HG03432 (cell line): ENCODE results near the gene ZG16.
"Not testable (repeated sequence)": the region's sequence is repeated elsewhere in the genome, so short reads cannot be mapped to it uniquely, and the experiment has no call there.

Experiments
- ATAC-seq: cut with Tn5 transposase; IDR thresholded peaks from one replicate; pipeline ENCODE4 v1.9.1; 2021; ENCODE audit warnings: mild to moderate bottlenecking, moderate library complexity; ENCODE audit not compliant: unreplicated experiment

ZG16 gene

DNA sequence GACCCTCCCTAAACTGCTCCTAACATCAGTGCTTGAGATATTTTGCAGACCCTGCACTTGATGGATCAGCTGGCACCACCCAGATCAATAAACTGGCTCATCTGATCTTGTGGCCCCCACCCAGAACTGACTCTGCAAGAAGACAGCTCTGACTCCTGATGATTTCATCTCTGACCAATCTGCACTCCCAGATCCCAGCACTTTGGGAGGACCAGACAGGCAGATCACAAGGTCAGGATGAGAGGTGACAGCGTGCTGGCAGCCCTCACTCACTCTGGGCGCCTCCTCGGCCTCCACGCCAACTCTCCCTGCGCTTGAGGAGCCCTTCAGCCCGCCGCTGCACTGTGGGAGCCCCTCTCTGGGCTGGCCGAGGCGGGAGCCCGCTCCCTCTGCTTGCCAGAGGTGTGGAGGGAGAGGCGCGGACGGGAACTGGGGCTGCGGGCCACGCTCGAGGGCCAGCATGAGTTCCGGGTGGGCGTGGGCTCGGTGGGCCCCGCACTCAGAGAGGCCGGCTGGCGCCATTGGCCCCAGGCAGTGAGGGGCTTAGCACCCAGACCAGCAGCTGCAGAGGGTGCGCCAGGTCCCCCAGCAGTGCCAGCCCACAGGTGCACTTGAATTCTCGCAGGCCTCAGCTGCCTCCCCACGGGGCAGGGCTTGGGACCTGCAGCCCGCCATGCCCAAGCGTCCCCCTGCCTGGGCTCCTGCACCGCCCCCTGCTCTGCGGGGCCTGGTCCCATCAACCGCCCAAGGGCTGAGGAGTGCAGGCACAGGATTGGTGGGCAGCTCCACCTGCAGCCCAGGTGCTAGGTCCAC, 29.9 kb upstream of the ZG16 start:
- ATAC-seq = no peak

DNA sequence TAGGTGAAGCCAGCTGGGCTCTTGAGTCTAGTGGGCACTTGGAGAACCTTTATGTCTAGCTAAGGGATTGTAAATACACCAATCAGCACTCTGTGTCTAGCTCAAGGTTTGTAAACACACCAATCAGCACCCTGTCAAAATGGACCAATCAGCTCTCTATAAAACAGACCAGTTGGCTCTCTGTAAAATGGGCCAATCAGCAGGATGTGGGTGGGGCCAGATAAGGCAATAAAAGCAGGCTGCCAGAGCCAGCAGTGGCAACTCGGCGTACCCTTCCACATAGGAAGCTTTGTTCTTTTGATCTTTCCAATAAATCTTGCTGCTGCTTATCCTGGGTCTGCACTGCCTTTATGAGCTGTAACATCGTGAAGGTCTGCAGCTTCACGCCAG, 29.3 kb upstream of the ZG16 start:
- ATAC-seq = not testable (repeated sequence)

DNA sequence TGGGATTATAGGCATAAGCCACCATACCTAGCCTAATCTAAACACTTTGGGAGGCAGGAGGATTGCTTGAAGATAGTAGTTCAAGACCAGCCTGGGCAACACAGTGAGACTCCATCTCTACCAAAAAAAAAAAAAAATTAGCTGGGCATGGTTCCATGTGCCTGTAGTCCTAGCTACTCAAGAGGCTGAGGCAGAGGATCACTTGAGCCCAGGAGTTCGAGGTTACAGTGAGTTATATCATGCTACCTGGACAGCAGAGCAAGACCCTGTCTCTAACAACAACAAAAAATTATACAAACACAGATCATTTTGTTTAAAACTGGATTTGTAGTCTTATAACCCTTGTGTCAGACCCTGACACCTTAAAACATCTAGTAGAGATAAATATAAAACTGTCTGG, 24.5 kb upstream of the ZG16 start:
- no peak for ATAC-seq

DNA sequence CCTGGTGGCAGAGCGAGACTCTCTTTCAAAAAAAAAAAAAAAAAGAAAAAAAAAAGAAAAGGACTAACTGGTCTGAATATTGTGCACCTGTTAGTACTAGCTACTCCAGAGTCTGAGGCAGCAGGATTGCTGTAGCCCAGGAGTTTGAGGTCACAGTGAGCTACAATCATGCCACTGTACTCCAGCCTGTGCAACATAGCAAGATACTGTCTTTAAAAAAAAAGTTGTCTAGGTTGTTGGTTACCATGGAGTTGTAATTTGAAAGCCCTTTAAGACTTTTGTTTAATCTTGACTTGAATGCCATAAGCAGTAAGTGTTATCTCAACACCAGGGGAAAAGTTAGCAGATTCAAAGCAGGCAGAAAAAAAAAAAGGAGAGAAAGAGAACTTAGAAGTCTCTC, 21.4 kb upstream of the ZG16 start:
- ATAC-seq = no peak

DNA sequence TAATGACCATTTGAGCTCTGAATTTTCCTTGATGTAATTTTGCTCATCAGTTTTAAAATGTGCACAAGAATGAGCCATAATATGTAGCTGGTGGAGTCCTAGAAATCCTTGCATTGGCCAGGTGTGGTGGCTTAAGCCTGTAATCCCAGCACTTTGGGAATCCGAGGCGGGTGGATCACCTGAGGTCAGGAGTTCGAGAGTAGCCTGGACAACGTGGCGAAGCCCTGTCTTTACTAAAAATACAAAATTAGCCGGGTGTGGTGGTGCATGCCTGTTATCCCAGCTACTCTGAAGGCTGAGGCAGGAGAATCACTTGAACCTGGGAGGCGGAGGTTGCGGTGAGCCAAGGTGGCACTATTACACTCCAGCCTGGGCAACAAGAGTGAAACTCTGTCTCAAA, 21.0 kb upstream of the ZG16 start:
- not testable (repeated sequence) for ATAC-seq

DNA sequence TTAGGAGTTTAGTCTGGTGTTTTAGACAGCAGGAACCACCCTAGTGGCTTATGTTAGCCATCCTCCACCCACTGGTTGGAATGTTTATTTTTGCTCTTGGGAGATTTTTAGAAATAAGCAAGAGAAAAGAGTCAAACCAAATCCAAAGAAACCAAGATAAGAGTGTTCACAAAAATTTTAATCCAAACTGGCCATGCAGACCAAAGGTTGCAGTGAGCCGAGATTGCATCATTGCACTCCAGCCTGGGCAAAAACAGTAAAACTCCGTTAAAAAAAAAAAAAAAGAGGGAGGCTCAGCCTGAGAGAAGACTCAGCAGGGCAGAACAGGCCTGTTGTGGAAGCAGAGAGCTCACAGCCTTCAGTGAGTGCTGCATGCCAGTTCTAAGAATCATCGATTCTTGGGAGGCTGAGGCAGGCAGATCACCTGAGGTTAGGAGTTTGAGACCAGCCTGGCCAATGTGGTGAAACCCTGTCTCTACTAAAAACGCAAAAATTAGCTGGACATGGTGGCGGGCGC, 20.0 kb upstream of the ZG16 start:
- ATAC-seq = no peak

DNA sequence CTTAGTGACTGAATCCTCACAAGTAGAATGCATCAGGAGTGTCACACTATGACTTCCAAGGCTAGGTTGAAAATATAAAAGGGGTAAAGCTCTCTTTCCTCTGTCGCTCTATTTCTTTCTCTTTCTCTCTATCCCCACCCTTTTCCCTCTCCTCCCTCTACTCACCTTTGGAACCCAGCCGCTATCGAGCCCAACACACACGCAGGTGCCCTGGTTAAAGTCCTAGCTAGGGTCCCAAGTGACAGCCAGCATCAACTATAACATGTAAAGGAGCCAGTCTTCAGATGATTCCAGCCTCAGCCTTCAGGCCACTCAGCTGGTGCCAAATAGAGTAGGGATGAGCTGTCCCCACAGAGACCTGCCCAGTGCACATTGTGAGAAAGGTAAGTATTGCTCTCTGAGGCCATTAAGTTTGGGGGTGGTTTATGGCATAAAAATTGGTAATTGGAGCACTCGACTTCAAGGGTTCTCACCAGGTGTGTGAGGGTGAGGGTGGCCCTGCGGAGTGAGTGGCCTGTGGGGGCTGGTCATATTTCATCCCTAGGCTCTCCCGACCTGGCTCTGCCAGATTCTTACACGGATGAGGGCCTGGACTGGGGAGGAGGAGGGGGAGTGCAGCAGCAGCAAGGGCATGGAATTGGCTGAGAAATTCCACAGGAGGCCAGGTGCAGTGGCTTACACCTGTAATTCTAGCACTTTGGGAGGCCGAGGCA, 17.3 kb upstream of the ZG16 start:
- no peak for ATAC-seq

DNA sequence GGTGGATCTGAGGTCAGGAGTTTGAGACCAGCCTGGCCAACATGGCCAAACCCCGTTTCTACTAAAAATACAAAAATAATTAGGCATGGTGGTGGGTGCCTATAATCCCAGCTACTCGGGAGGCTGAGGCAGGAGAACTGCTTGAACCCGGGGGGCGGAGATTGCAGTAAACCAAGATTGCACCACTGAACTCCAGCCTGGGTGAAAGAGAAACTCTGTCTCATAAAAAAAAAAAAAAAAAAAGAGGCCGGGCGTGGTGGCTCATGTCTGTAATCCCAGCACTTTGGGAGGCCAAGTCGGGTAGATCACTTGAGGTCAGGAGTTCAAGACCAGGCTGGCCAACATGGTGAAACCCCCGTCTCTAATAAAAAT, 16.8 kb upstream of the ZG16 start:
- ATAC-seq = not testable (repeated sequence)

DNA sequence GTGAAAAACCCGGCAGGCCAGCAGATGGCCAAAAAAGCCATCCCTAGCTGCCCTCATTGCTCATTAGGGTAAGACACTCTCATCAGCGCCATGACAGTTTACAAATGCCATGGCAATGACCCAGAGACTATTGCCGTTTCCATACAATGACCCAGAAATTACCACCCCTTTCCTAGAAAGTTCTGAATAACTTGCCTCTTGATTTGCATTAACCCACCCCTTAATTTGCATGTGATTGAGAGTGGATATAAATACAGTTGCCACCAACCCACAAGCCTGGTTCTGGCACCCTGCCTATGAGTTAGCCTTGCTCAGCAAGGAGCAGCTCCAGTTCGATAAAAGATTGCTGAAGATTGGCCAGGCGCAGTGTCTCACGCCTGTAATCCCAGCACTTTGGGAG, 16.2 kb upstream of the ZG16 start:
- no peak for ATAC-seq

DNA sequence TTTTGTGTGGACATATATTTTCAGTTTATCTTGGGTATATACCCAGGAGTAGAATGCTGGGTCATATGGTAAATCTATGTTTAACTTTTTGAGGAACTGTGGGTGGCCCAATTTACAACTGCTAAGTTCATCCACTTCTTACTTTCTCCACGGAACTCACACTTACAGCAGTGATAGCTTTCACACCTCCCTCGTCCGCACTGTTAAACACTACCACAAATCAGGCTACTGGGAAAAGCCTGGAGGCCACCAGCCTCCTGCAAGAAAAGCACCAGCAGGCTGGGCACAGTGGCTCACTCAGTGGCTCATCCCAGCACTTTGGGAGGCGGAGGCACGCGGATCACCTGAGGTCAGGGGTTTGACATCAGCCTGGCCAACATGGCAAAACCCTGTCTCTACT, 14.7 kb upstream of the ZG16 start:
- ATAC-seq = no peak

DNA sequence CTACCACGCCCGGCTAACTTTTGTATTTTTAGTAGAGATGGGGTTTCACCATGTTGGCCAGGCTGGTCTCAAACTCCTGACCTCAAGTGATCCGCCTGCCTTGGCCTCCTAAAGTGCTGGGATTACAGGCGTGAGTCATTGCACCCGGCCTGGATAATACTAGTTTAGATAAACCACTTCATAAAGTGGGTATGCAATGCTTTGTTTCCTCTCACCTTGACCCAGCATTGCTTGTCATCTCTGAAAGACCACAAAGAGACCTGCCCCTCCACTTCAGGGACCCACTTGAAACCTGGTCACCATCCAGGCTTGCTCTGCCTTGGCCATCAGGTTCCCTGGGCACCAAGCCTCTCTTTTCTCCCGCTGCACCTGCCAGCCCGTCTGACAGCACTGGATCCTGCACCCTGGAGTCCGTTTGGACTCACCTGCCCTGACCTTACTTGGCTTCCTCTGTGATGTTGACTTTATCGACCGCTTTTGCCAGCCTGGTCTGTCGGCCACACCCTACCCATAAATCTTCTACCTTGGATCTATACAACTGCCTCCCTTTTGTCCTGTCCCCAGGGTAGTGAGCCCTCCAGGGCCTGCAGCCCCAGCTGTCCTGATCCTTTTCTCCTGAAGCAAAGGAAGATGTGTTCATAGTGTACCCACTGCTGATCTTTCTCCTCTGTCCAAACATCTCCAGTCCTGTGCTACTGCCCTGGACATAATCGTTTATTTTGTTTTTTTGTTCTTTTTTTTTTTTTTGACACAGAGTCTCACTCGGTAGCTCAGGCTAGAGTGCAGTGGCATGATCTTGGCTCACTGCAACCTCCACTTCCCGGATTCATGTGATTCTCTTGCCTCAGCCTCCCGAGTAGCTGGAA, 12.7 kb upstream of the ZG16 start:
- no peak for ATAC-seq

DNA sequence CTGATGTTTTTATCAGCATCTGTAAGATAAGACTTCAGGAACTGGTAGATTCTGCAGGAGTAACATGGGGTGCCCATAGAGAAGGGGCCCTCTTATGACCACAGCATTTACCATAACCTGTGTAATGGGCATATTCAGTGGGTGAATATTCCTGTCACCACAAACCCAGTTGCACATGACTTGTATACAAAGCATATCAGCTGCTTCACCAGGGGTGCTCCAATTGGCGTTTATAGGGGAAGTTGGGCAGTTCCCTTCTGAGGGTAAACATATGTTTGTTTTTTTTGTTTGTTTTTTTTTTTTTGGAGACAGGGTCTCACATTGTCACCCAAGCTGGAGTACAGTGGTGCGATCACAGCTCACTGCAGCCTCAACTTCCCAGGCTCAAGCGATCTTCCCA, 11.5 kb upstream of the ZG16 start:
- ATAC-seq = no peak

DNA sequence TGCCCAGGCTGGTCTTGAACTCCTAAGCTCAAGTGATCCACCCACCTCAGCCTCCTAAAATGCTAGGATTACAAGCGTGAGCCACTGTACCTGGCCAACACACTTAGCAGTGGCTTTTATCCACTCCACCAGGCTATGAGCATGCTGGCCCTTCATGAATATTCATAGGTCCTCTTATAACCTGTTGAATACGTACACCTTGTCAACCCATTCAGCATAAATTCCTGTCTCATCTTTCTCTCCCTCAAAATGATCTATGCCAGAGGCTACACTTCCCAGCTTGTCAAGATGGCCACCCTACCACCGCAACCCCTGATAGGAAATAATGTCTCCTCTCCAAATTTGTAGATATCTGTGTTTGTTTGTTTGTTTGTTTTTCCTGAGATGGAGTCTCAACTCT, 11.0 kb upstream of the ZG16 start:
- no peak for ATAC-seq

DNA sequence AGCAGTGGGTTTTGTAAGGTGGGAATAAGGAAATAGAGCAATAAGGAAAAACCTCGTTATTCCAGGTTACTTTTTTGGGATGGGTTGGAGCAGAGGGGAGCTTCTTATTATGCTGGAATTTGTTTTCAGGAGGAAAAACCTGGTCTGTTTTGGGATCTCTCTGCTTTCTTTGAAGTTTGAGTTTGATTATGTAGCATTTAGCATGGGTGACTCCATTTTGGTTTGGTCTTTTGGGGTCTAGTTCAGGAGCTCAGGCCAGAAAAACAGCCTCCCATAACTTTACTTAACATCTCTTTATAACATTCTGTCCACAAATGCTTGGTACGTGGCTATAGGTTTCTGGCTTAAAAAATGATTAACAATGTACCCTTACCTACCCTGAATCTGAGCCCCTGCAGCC, 8.5 kb upstream of the ZG16 start:
- no peak for ATAC-seq

DNA sequence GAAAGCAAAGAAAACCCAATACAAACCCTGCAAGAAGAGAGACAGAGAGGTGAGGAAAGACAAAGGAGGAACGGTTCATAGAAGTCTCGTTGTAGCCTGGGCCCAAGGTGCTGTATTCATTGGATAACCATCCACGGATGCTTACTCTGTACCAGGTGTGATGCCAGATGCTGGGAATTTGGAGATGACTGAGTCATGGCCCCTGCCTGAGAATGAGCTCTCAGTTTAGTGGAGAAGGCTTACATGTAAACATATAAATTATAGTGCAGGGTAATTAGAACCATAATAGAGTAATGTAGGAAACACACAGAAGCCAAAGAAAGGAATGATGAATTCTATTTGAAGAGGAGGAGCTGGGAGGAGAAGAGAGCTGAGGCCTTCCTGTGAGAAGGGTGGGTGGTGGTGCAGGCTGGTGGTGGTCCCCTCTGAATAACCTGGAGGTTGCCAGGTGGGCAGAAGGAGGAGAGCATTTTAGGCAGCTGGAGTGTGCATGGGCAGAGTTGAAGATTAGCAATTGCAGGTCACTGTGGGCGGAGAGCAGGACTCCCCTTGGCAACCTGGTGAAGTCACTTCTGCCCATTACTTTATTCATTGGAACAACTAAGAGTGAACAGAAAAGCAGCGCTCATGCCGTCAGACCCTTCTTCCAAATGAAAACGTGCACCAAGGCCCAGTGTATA, 7.7 kb upstream of the ZG16 start:
- no peak for ATAC-seq

DNA sequence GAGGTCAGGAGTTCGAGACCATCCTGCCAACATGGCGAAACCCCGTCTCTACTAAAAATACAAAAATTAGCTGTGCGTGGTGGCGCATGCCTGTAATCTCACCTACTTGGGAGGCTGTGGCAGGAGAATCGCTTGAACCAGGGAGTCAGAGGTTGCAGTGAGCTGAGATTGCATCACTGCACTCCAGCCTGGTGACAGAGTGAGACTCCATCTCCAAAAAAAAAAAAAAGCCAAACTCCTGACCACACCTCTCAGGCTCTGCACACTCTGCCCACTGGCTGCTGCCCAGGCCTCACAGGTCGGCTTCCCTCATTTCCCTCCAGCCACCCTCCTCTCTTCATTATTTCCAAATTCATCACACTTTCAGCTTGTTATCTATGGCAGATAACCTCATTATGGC, 5.7 kb upstream of the ZG16 start:
- not testable (repeated sequence) for ATAC-seq

DNA sequence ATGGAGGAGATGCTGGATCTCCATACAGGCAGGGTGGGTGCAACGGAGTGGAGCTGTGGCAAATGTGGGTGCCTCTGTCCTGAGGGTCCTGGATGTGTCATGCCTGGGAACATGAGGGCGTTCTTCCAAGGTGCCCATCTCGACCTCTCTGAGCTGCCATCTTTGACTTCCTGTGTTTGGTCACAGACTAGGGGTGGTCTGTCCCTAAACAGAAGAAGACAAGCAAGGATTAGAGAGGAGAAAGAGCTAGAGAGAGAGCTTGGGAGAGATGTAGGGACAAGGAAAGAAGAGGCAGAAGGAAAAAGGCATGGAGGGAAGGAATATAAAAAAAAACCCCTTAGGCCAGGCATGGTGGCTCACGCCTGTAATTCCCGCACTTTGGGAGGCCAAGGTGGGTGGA, 3.3 kb upstream of the ZG16 start:
- no peak for ATAC-seq

DNA sequence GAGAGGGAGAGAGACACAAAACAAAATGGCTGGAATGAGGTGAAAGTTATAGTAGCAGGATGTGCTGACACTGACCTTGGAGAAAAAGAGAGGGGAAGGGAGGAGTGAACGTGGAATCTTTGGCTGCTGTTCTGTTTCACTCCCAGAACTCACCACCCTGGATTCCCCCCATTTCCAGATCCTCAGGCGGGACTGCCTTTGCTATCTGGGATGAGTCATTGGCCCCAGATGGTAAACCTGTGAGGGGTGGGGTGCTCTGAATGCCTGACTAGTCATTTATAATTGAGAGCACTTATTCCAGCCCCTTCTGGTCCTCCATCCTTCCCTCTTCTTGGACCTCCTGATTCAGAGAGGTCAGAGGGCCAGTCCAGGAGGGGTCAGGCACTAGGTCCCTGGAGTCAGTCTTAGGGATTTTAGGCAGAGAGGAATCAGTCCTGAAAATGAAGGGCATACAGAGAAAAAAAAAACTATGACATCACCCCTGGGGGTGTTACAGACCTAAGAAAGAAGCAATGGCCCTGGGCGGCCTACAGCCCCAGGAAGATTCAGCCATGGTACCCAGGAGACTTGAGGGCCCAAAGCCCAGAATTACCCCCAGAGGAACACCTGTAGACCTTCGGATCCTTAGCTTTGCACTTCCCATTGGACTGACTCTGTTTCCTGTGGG, 2.2 kb upstream of the ZG16 start:
- ATAC-seq = no peak

DNA sequence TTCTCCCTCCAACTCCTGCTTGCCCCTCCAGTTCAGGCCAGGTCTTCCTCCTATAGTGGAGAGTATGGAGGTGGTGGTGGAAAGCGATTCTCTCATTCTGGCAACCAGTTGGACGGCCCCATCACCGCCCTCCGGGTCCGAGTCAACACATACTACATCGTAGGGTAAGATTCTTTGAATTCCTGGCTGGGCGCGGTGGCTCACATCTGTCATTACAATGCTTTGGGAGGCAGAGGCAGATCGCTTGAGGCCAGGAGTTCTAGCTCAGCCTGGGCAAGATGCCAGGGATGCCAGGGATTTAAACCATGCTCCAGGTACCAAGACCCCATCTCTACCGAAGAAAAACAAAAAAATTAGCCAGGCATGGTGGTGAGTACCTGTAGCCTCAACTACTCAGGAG, 1.4 kb downstream of the ZG16 start:
- no peak for ATAC-seq
